Muscle layer of duodenum (tissue), 2 donors: Measurements from ENCODE around the gene LMTK3.

ENCODE experiments used
- H3K27ac ChIP-seq: one replicate; pipeline ENCODE4 v1.7.0; 2013; ENCODE audit warnings: mild to moderate bottlenecking, low read length
- H3K27me3 ChIP-seq: one replicate; pipeline ENCODE4 v1.7.0; 2013; ENCODE audit warnings: low read depth, mild to moderate bottlenecking, control low read depth, low read length
- H3K36me3 ChIP-seq, 2 donors: one replicate each; pipeline ENCODE4 v1.7.0; 2013; ENCODE audit warnings: low read length in 2 of 2, control low read depth in 1 of 2, mild to moderate bottlenecking in 1 of 2; ENCODE audit not compliant: insufficient read depth in 2 of 2, control insufficient read depth in 1 of 2
- H3K4me1 ChIP-seq, 2 donors: one replicate each; pipeline ENCODE4 v1.7.0; 2013; ENCODE audit warnings: low read length in 2 of 2, mild to moderate bottlenecking in 2 of 2, control low read depth in 1 of 2, moderate library complexity in 1 of 2; ENCODE audit not compliant: insufficient read depth in 2 of 2, control insufficient read depth in 1 of 2
- H3K4me3 ChIP-seq, 2 donors: one replicate each; pipeline ENCODE4 v1.7.0; 2013; ENCODE audit warnings: low read length in 2 of 2, low read depth in 1 of 2, mild to moderate bottlenecking in 1 of 2
- H3K9me3 ChIP-seq, 2 donors: one replicate each; pipeline ENCODE4 v1.7.0; 2013; ENCODE audit warnings: low read length in 2 of 2, control low read depth in 1 of 2, mild to moderate bottlenecking in 1 of 2; ENCODE audit not compliant: control insufficient read depth in 1 of 2
- donor health status: healthy.

The LMTK3 gene

GRCh38 chr19:48511800-48512503, at the start of gene LMTK3:
Gene LMTK3 (minus strand): TSS chr19:48511835. CDS start chr19:48511576, 259 bp downstream.
- Histone ChIP-seq H3K4me3 (no peak within 1 kb of the TSS), H3K27ac (no peak within 1 kb of the TSS), H3K36me3 (no peaks in the 10 kb centered on the region), H3K27me3 (peaks cover 20% of the 10 kb centered on the region), H3K9me3 (no peaks in the 10 kb centered on the region), H3K4me1 (peaks cover 0 to 10% of the 10 kb centered on the region in 2 donors)

GRCh38 chr19:48561412-48561811, 49.8 kb upstream of the LMTK3 start:
- Histone ChIP-seq H3K4me3 (no peak overlapping the region), H3K36me3 (no peaks in the 10 kb centered on the region), H3K27me3 (no peaks in the 10 kb centered on the region), H3K27ac (no peak overlapping the region), H3K9me3 (no peaks in the 10 kb centered on the region), H3K4me1 (no peaks in the 10 kb centered on the region)

GRCh38 chr19:48560095-48560530, 48.5 kb upstream of the LMTK3 start:
- Histone ChIP-seq H3K36me3 (no peaks in the 10 kb centered on the region), H3K27ac (no peak overlapping the region), H3K4me3 (no peak overlapping the region), H3K4me1 (no peaks in the 10 kb centered on the region), H3K27me3 (no peaks in the 10 kb centered on the region), H3K9me3 (no peaks in the 10 kb centered on the region)

- H3K36me3 ChIP-seq: no peaks in the 10 kb centered on the region
- H3K27me3 ChIP-seq: no peaks in the 10 kb centered on the region
- H3K9me3 ChIP-seq: no peaks in the 10 kb centered on the region
- H3K27ac ChIP-seq: no peak overlapping the region
- H3K4me3 ChIP-seq: no peak overlapping the region
- H3K4me1 ChIP-seq: no peaks in the 10 kb centered on the region
These were observed 46.5 kb upstream of the LMTK3 start for GRCh38 chr19:48558018-48558684.

- no peaks in the 10 kb centered on the region for H3K4me1 ChIP-seq
- no peak overlapping the region for H3K27ac ChIP-seq
- H3K4me3 ChIP-seq: no peak overlapping the region
- no peaks in the 10 kb centered on the region for H3K27me3 ChIP-seq
- no peaks in the 10 kb centered on the region for H3K36me3 ChIP-seq
- no peaks in the 10 kb centered on the region for H3K9me3 ChIP-seq
These were observed 45.2 kb upstream of the LMTK3 start for GRCh38 chr19:48556825-48557224.

GRCh38 chr19:48556163-48556562, 44.5 kb upstream of the LMTK3 start:
- no peak overlapping the region for H3K4me3 ChIP-seq
- H3K4me1 ChIP-seq: no peaks in the 10 kb centered on the region
- no peak overlapping the region for H3K27ac ChIP-seq
- no peaks in the 10 kb centered on the region for H3K27me3 ChIP-seq
- H3K36me3 ChIP-seq: no peaks in the 10 kb centered on the region
- H3K9me3 ChIP-seq: no peaks in the 10 kb centered on the region

- Histone ChIP-seq H3K36me3 (no peaks in the 10 kb centered on the region), H3K27me3 (no peaks in the 10 kb centered on the region), H3K9me3 (no peaks in the 10 kb centered on the region), H3K4me3 (no peak overlapping the region), H3K27ac (no peak overlapping the region), H3K4me1 (no peaks in the 10 kb centered on the region)
These were observed 42.9 kb upstream of the LMTK3 start for GRCh38 chr19:48554385-48555091.

GRCh38 chr19:48553676-48554384, 42.2 kb upstream of the LMTK3 start:
- Histone ChIP-seq H3K27ac (no peak overlapping the region), H3K27me3 (no peaks in the 10 kb centered on the region), H3K4me1 (no peaks in the 10 kb centered on the region), H3K36me3 (no peaks in the 10 kb centered on the region), H3K4me3 (no peak overlapping the region), H3K9me3 (no peaks in the 10 kb centered on the region)

GRCh38 chr19:48552406-48553322, 41.0 kb upstream of the LMTK3 start:
- Histone ChIP-seq H3K4me3 (no peak overlapping the region), H3K27me3 (no peaks in the 10 kb centered on the region), H3K4me1 (no peaks in the 10 kb centered on the region), H3K9me3 (no peaks in the 10 kb centered on the region), H3K36me3 (no peaks in the 10 kb centered on the region), H3K27ac (no peak overlapping the region)

GRCh38 chr19:48551437-48552302, 40.0 kb upstream of the LMTK3 start, which contains the start of gene SULT2B1:
Gene SULT2B1 (plus strand): TSS chr19:48552172. CDS start chr19:48552253, 81 bp downstream.
- Histone ChIP-seq H3K4me1 (no peaks in the 10 kb centered on the region), H3K9me3 (no peaks in the 10 kb centered on the region), H3K4me3 (no peak within 1 kb of the TSS), H3K27me3 (no peaks in the 10 kb centered on the region), H3K27ac (no peak within 1 kb of the TSS), H3K36me3 (no peaks in the 10 kb centered on the region)
